ENCODE measurements around the gene CECR2. TPM values are rescaled to one million over a fixed set of nuclear protein-coding genes. Genes with fewer than 3 reads are reported as not detected.
"Not testable (repeated sequence)": the region's sequence is repeated elsewhere in the genome, so short reads cannot be mapped to it uniquely, and the experiment has no call there.

The CECR2 gene
- polyA plus RNA-seq, 1 of the 3 experiments (the other 2 are of a cell fraction) = not detected

GRCh38 chr22:17518406-17518805 lies 149.1 kb downstream of the CECR2 start:
- ChIA-PET POLR2A (no interaction called here), CTCF (no interaction called here)
- 6% methylated on average over 3 of the region's 3 CpGs for WGBS (ENCODE audit: low lambda C conversion rate)
- Histone ChIP-seq H3K9me3 (no peaks in the 10 kb centered on the region), H3K4me1 (ENCODE audit: control insufficient read depth in 1 of 2, insufficient read depth in 2 of 2, low read depth in 1 of 2, low read length in 1 of 2) (no peaks in the 10 kb centered on the region), H3K4me3 (ENCODE audit: low read depth in 2 of 2, low read length in 1 of 2) (no peak overlapping the region), H3K36me3 (replicated peaks in 1 of 2; ENCODE audit: control insufficient read depth in 1 of 2, insufficient read depth in 2 of 2, low read length in 1 of 2) (no peaks in the 10 kb centered on the region), H3K27ac (ENCODE audit: low read depth in 2 of 2, low read length in 1 of 2) (no peak overlapping the region), H4K20me1 (ENCODE audit: insufficient read depth) (no peaks in the 10 kb centered on the region), H3K4me2 (no peak overlapping the region), H3K9me2 (no peaks in the 10 kb centered on the region), H2AFZ (ENCODE audit: low read depth) (no peak overlapping the region), H3K27me3 (ENCODE audit: insufficient read depth) (peaks cover 67% of the 10 kb centered on the region; the same call in 1 of the 2 replicates), H3F3A (replicated peaks; ENCODE audit: insufficient read depth) (no peaks in the 10 kb centered on the region), H3K79me2 (ENCODE audit: insufficient read depth) (no peaks in the 10 kb centered on the region), H3K9ac (no peak overlapping the region)
- TF ChIP-seq TCF12 (IDR thresholded peaks at IDR 0.05) (no peak), FOSL2 (IDR thresholded peaks at IDR 0.05; ENCODE audit: borderline replicate concordance, low read depth) (no peak), MAX (IDR thresholded peaks at IDR 0.05; ENCODE audit: low read depth) (no peak), NFIC (IDR thresholded peaks at IDR 0.05; ENCODE audit: borderline replicate concordance) (no peak), CHD2 (IDR thresholded peaks at IDR 0.05; ENCODE audit: low read length, partially characterized antibody) (no peak), PBX3 (IDR thresholded peaks at IDR 0.05) (no peak), IRF3 (IDR thresholded peaks at IDR 0.05; ENCODE audit: low read depth, low read length) (no peak), NRF1 (IDR thresholded peaks at IDR 0.05; ENCODE audit: low read depth, low read length) (no peak), ZBTB33 (IDR thresholded peaks at IDR 0.05; ENCODE audit: borderline replicate concordance, low read depth) (no peak), FOXJ3 (CRISPR knock-in tag; IDR thresholded peaks at IDR 0.05) (no peak), GATA2 (CRISPR knock-in tag; IDR thresholded peaks at IDR 0.05) (no peak)
- no peak for DNase-seq

DNA sequence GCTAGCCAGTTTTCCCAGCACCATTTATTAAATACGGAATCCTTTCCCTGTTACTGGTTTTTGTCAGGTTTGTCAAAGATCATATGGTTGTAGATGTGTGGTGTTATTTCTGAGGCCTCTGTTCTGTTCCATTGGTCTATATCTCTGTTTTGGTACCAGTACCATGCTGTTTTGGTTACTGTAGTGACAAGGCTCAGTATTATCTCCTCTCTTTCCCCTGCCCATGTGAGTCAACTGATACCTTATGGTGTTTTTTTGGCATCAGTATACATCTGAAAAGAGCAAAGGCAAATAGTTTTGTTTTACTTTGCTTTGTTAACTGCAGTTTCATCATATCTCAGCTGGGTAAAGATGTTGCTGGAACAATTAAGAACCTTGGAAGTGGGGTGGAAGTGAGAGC lies 152.7 kb downstream of the CECR2 start:
- H3K4me1 ChIP-seq (ENCODE audit: control insufficient read depth in 1 of 2, insufficient read depth in 2 of 2, low read depth in 1 of 2, low read length in 1 of 2); POLR2A ChIA-PET; H4K20me1 ChIP-seq (ENCODE audit: insufficient read depth): not testable (repeated sequence)

More for the DNA sequence above, 152.7 kb downstream of the CECR2 start:
- H3K79me2 ChIP-seq (ENCODE audit: insufficient read depth); H3K27ac ChIP-seq (ENCODE audit: low read depth in 2 of 2, low read length in 1 of 2); CTCF ChIA-PET; H2AFZ ChIP-seq (ENCODE audit: low read depth); H3K9me3 ChIP-seq; H3K9me2 ChIP-seq; H3K4me3 ChIP-seq (ENCODE audit: low read depth in 2 of 2, low read length in 1 of 2); H3K36me3 ChIP-seq (replicated peaks in 1 of 2; ENCODE audit: control insufficient read depth in 1 of 2, insufficient read depth in 2 of 2, low read length in 1 of 2); H3K9ac ChIP-seq; H3K4me2 ChIP-seq; DNase-seq; H3F3A ChIP-seq (replicated peaks; ENCODE audit: insufficient read depth): not testable (repeated sequence)
- peaks cover 44% of the 10 kb centered on the region; the same call in 1 of the 2 replicates for H3K27me3 ChIP-seq (ENCODE audit: insufficient read depth)
- WGBS (ENCODE audit: low lambda C conversion rate) = 10% methylated on average over 1 of the region's 1 CpG
